Breast epithelium (tissue), 4 donors: Measurements from ENCODE around the gene RALGAPA1. TPM values are rescaled to one million over a fixed set of nuclear protein-coding genes. Genes with fewer than 3 reads are reported as not detected.

Source experiments
- DNase-seq, 2 donors: peaks; one replicate each; pipeline ENCODE4 v3.0.0-alpha.2; 2019; ENCODE audit warnings: low spot score in 2 of 2
- H3K27ac ChIP-seq, 2 donors: fragments of 200-600 bp; sonication (generic) in 1 of 2; one replicate each; pipeline ENCODE4 v1.5.1; 2016 to 2019; ENCODE audit warnings: mild to moderate bottlenecking in 1 of 2
- H3K27me3 ChIP-seq, 2 donors: fragments of 200-600 bp; sonication (generic) in 1 of 2; one replicate each; pipeline versions ENCODE4 v1.5.1 to v1.6.0; 2017 to 2019; ENCODE audit warnings: control low read depth in 1 of 2, mild to moderate bottlenecking in 1 of 2
- H3K36me3 ChIP-seq: fragments of 200-600 bp; one replicate; pipeline ENCODE4 v1.5.1; 2019
- H3K4me1 ChIP-seq, 2 donors: fragments of 200-600 bp; sonication (generic); one replicate each; pipeline ENCODE4 v1.5.1; 2016 to 2019; ENCODE audit warnings: control low read depth in 1 of 2
- H3K4me3 ChIP-seq, 3 donors: fragments of 200-600 bp; sonication (generic); 1 replicate in 2 of 3; 2 replicates in 1 of 3; pipeline ENCODE4 v1.5.1; 2016 to 2019; ENCODE audit warnings: mild to moderate bottlenecking in 3 of 3, moderate library complexity in 2 of 3
- H3K9me3 ChIP-seq, 2 donors: fragments of 200-600 bp; sonication (generic) in 1 of 2; one replicate each; pipeline ENCODE4 v1.5.1; 2016 to 2019; ENCODE audit warnings: control low read depth in 1 of 2
- CTCF ChIP-seq, 3 donors: fragments of 450-650 bp; IDR thresholded peaks; one replicate each; pipeline ENCODE4 v1.5.1; 2016 to 2017; ENCODE audit warnings: antibody characterized with exemption in 3 of 3, mild to moderate bottlenecking in 3 of 3, moderate library complexity in 3 of 3
- POLR2A ChIP-seq: fragments of 450-650 bp; IDR thresholded peaks from one replicate; pipeline ENCODE4 v1.6.1; 2016; ENCODE audit warnings: antibody characterized with exemption, mild to moderate bottlenecking, moderate library complexity
- POLR2AphosphoS5 ChIP-seq, 3 donors: sonication (generic); formaldehyde crosslinking; IDR thresholded peaks; one replicate each; pipeline ENCODE4 v1.6.1; 2017; ENCODE audit warnings: antibody characterized with exemption in 3 of 3
- intact Hi-C: fragments of 100-400 bp; cut with DNase I; formaldehyde crosslinking; loops from one replicate; pipeline ENCODE4 v1.15.1; 2023; ENCODE audit warnings: low total_unique reads
- total RNA-seq, 3 donors: library from RNA; depleted of rRNA; stranded (reverse); fragments of >200 nt; gene quantifications; one replicate each; pipeline ENCODE4 v1.1.0, GENCODE V29; 2016

Gene RALGAPA1
- total RNA-seq, 3 donors from 2014 or later: 52.2 to 136 (median 103) TPM

DNA sequence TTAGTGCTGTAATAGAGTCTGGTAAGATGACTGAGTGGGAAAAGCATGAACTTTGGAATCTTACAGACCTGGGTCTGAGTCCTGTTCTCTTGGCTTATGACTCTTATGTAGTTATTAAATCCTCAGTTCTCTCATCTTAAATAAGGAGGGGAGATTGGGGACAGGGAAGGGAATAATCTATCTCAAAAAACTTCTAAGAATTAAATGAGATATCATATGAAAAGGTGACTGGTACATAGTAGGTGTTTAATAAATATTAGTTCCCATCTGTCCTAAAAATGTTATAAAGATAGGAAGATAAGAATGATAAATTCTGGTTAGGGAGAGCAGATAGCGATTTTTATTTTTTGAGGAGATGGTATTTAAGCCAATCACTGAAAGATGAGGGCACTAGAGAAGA, 156.1 kb downstream of the RALGAPA1 start:
- intact Hi-C loops: no loop called here
- Histone ChIP-seq H3K4me3 (no peak overlapping the region), H3K27ac (no peak overlapping the region), H3K27me3 (no peaks in the 10 kb centered on the region), H3K36me3 (no peaks in the 10 kb centered on the region), H3K9me3 (no peaks in the 10 kb centered on the region), H3K4me1 (no peaks in the 10 kb centered on the region)
- TF ChIP-seq POLR2AphosphoS5 (IDR thresholded peaks at IDR 0.05) (no peak), CTCF (IDR thresholded peaks at IDR 0.05) (no peak), POLR2A (no peak)
- DNase-seq: no peak

DNA sequence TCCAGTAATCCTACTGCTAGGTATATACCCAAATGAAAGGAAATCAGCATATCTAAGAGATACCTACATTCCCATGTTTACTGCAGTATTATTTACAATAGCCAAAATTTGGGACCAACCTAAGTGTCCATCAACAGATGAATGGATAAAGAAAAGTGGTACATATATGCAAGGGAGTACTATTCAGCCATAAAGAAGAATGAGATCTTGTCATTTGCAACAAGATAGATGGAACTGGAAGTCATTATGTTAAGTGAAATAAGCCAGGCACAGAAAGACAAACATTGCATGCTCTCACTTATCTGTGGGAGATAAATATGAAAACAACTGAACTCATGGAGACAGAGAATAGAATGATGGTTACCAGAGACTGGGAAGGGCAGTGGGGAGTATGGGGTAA, 165.6 kb downstream of the RALGAPA1 start:
- no peaks in the 10 kb centered on the region for H3K27me3 ChIP-seq
- intact Hi-C loops: no loop called here
- no peak for DNase-seq
- no peaks in the 10 kb centered on the region for H3K4me1 ChIP-seq
- H3K9me3 ChIP-seq: peaks cover 6 to 24% of the 10 kb centered on the region in 2 donors
- TF ChIP-seq POLR2A (no peak), CTCF (IDR thresholded peaks at IDR 0.05) (no peak), POLR2AphosphoS5 (IDR thresholded peaks at IDR 0.05) (no peak)
- H3K4me3 ChIP-seq: no peak overlapping the region
- no peaks in the 10 kb centered on the region for H3K36me3 ChIP-seq
- H3K27ac ChIP-seq: no peak overlapping the region

DNA sequence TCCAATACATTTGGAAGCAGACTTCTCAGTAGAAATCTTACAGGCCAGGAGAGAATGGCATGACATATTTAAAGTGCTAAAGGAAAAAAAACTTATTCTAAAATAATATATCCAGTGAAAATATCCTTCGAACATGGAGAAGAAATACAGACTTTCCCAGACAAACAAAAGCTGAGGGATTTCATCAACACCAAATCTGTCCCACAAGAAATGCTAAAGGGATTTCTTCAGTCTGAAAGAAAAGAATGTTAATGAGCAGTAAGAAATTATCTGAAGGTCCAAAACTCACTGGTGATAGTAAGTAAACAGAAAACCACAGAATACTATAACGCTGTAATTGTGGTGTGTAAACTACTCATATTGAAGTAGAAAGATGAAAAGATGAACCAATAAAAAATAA, 171.2 kb downstream of the RALGAPA1 start:
- no peak for DNase-seq
- Histone ChIP-seq H3K9me3 (peaks cover 0 to 15% of the 10 kb centered on the region in 2 donors), H3K27ac (no peak overlapping the region), H3K36me3 (no peaks in the 10 kb centered on the region), H3K4me3 (no peak overlapping the region), H3K27me3 (no peaks in the 10 kb centered on the region), H3K4me1 (no peaks in the 10 kb centered on the region)
- TF ChIP-seq POLR2A: no peak
- TF ChIP-seq CTCF (IDR thresholded peaks at IDR 0.05): no peak
- no peak for TF ChIP-seq POLR2AphosphoS5 (IDR thresholded peaks at IDR 0.05)
- intact Hi-C loops: no loop called here

GRCh38 chr14:35637269-35637668, 171.8 kb downstream of the RALGAPA1 start:
- no peaks in the 10 kb centered on the region for H3K4me1 ChIP-seq
- TF ChIP-seq POLR2AphosphoS5 (IDR thresholded peaks at IDR 0.05) (no peak), POLR2A (no peak), CTCF (IDR thresholded peaks at IDR 0.05) (no peak)
- no peaks in the 10 kb centered on the region for H3K36me3 ChIP-seq
- peaks cover 0 to 9% of the 10 kb centered on the region in 2 donors for H3K9me3 ChIP-seq
- no peak overlapping the region for H3K27ac ChIP-seq
- no peaks in the 10 kb centered on the region for H3K27me3 ChIP-seq
- H3K4me3 ChIP-seq: no peak overlapping the region
- intact Hi-C loops: no loop called here
- DNase-seq: no peak

- no peak for TF ChIP-seq POLR2A
- TF ChIP-seq CTCF (IDR thresholded peaks at IDR 0.05): no peak
- TF ChIP-seq POLR2AphosphoS5 (IDR thresholded peaks at IDR 0.05): no peak
- intact Hi-C loops: no loop called here
- no peaks in the 10 kb centered on the region for H3K9me3 ChIP-seq
- H3K4me1 ChIP-seq: no peaks in the 10 kb centered on the region
- DNase-seq: no peak
- no peaks in the 10 kb centered on the region for H3K27me3 ChIP-seq
- no peak overlapping the region for H3K4me3 ChIP-seq
- H3K36me3 ChIP-seq: no peaks in the 10 kb centered on the region
- H3K27ac ChIP-seq: no peak overlapping the region
These were observed 176.4 kb downstream of the RALGAPA1 start for GRCh38 chr14:35632676-35633075.
